ENCODE measurements around the gene RIIAD1.
"Not testable (repeated sequence)": the region's sequence is repeated elsewhere in the genome, so short reads cannot be mapped to it uniquely, and the experiment has no call there.

The RIIAD1 gene

GRCh38 chr1:151739590-151740355 lies 18.5 kb downstream of the RIIAD1 start:
- H3K27me3 ChIP-seq (ENCODE audit: low read depth, low read length): no peaks in the 10 kb centered on the region
- no peaks in the 10 kb centered on the region for H3K4me1 ChIP-seq (ENCODE audit: control insufficient read depth in 1 of 2, insufficient read depth in 2 of 2, low read length in 2 of 2)
- no peak overlapping the region for H3K27ac ChIP-seq (ENCODE audit: low read length)
- H3K4me3 ChIP-seq (ENCODE audit: low read depth in 1 of 2, low read length in 2 of 2): no peak overlapping the region
- no peaks in the 10 kb centered on the region for H3K36me3 ChIP-seq (ENCODE audit: control insufficient read depth in 1 of 2, insufficient read depth in 2 of 2, low read length in 2 of 2)
- no peaks in the 10 kb centered on the region for H3K9me3 ChIP-seq (ENCODE audit: control insufficient read depth in 1 of 2, low read length in 2 of 2)

- Histone ChIP-seq H3K4me3 (ENCODE audit: low read depth in 1 of 2, low read length in 2 of 2) (no peak overlapping the region), H3K9me3 (ENCODE audit: control insufficient read depth in 1 of 2, low read length in 2 of 2) (no peaks in the 10 kb centered on the region), H3K27me3 (ENCODE audit: low read depth, low read length) (no peaks in the 10 kb centered on the region)
Measured at GRCh38 chr1:151741516-151741915, 20.2 kb downstream of the RIIAD1 start.

GRCh38 chr1:151756291-151756690 lies 35.0 kb downstream of the RIIAD1 start:
- Histone ChIP-seq H3K9me3 (ENCODE audit: control insufficient read depth in 1 of 2, low read length in 2 of 2) (no peaks in the 10 kb centered on the region), H3K36me3 (ENCODE audit: control insufficient read depth in 1 of 2, insufficient read depth in 2 of 2, low read length in 2 of 2) (peaks cover 22 to 35% of the 10 kb centered on the region in 2 donors), H3K4me1 (ENCODE audit: control insufficient read depth in 1 of 2, insufficient read depth in 2 of 2, low read length in 2 of 2) (no peaks in the 10 kb centered on the region), H3K27me3 (ENCODE audit: low read depth, low read length) (no peaks in the 10 kb centered on the region), H3K4me3 (ENCODE audit: low read depth in 1 of 2, low read length in 2 of 2) (no peak overlapping the region), H3K27ac (ENCODE audit: low read length) (no peak overlapping the region)

More at GRCh38 chr1:151741516-151741915, 20.2 kb downstream of the RIIAD1 start:
- H3K27ac ChIP-seq (ENCODE audit: low read length): no peak overlapping the region
- H3K4me1 ChIP-seq (ENCODE audit: control insufficient read depth in 1 of 2, insufficient read depth in 2 of 2, low read length in 2 of 2): no peaks in the 10 kb centered on the region
- no peaks in the 10 kb centered on the region for H3K36me3 ChIP-seq (ENCODE audit: control insufficient read depth in 1 of 2, insufficient read depth in 2 of 2, low read length in 2 of 2)

DNA sequence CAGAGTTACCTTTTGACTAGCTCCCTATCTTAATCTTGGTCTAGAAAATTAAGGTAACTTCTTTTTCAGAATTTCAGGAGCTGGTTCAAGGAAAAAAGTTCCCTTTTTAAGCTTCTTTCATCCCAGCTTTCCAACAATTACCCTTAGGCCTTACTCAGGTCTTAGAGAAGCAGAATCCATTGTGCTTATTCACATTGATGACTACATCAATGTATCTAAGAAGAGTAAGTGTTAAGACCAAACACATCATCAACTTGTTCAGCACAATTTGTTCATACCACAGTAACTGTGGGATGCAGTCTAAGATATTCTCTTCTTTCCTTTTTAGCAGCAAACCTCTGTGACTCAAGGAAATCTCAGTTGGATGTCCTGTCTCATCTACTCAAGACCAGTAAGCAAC lies 37.9 kb downstream of the RIIAD1 start:
- H3K9me3 ChIP-seq (ENCODE audit: control insufficient read depth in 1 of 2, low read length in 2 of 2): no peaks in the 10 kb centered on the region
- peaks cover 30 to 41% of the 10 kb centered on the region in 2 donors for H3K36me3 ChIP-seq (ENCODE audit: control insufficient read depth in 1 of 2, insufficient read depth in 2 of 2, low read length in 2 of 2)
- no peak overlapping the region for H3K4me3 ChIP-seq (ENCODE audit: low read depth in 1 of 2, low read length in 2 of 2)
- H3K27ac ChIP-seq (ENCODE audit: low read length): no peak overlapping the region
- peaks cover 4 to 11% of the 10 kb centered on the region in 2 donors for H3K4me1 ChIP-seq (ENCODE audit: control insufficient read depth in 1 of 2, insufficient read depth in 2 of 2, low read length in 2 of 2)
- H3K27me3 ChIP-seq (ENCODE audit: low read depth, low read length): no peaks in the 10 kb centered on the region

DNA sequence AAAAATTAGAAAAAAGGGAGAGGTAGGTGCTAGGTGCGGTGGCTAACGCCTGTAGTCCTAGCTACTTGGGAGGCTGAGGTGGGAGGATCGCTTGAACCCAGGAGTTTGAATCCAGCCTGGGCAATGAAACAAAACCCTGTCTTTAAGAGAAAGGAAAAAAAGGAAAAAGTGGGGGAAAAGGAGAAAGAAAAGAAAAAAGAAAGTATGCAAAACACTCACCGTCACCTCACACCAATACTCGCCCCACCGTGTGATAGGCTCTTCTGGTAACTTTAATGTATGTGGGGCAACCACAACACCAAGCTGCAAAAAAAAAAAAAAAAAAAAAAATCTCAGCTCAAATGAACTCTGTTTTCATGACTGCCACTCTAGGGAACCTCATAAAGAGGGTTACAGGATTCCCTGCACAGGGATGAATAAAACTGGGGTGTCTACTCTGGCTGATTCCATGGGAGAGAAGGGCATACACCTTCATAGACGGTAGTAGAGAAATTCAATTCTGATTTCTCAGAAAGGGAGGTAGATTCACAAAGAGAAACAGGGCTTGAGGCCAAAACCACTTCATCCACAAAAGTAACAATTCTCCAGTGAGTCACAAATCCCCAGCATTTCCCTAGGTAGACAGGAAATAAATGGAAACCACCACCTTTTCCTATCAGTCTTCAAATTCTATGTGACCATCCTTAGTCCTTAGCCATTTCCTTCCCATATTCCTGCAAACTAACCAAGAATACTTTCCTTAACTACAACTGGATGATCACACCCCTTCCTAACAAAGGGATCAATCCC lies 39.5 kb downstream of the RIIAD1 start:
- Histone ChIP-seq H3K4me3 (ENCODE audit: low read depth in 1 of 2, low read length in 2 of 2) (no peak overlapping the region), H3K36me3 (ENCODE audit: control insufficient read depth in 1 of 2, insufficient read depth in 2 of 2, low read length in 2 of 2) (peaks cover 30 to 41% of the 10 kb centered on the region in 2 donors), H3K27ac (ENCODE audit: low read length) (no peak overlapping the region), H3K27me3 (ENCODE audit: low read depth, low read length) (no peaks in the 10 kb centered on the region), H3K9me3 (ENCODE audit: control insufficient read depth in 1 of 2, low read length in 2 of 2) (no peaks in the 10 kb centered on the region), H3K4me1 (ENCODE audit: control insufficient read depth in 1 of 2, insufficient read depth in 2 of 2, low read length in 2 of 2) (peaks cover 6 to 14% of the 10 kb centered on the region in 2 donors)

- Histone ChIP-seq H3K4me3 (ENCODE audit: low read depth in 1 of 2, low read length in 2 of 2) (peak within 1 kb of the TSS; percentile 84 to 88), H3K9me3 (ENCODE audit: control insufficient read depth in 1 of 2, low read length in 2 of 2) (no peaks in the 10 kb centered on the region), H3K4me1 (ENCODE audit: control insufficient read depth in 1 of 2, insufficient read depth in 2 of 2, low read length in 2 of 2) (peaks cover 6 to 14% of the 10 kb centered on the region in 2 donors), H3K27me3 (ENCODE audit: low read depth, low read length) (no peaks in the 10 kb centered on the region), H3K27ac (ENCODE audit: low read length) (peak within 1 kb of the TSS; percentile 96), H3K36me3 (ENCODE audit: control insufficient read depth in 1 of 2, insufficient read depth in 2 of 2, low read length in 2 of 2) (peaks cover 30 to 31% of the 10 kb centered on the region in 2 donors)
Measured at GRCh38 chr1:151762941-151763921, 41.9 kb downstream of the RIIAD1 start, which contains the start of gene MRPL9. Gene MRPL9, minus strand, starts transcription at chr1:151763496. Its CDS starts 17 bp downstream, at chr1:151763479.

- peaks cover 6 to 14% of the 10 kb centered on the region in 2 donors for H3K4me1 ChIP-seq (ENCODE audit: control insufficient read depth in 1 of 2, insufficient read depth in 2 of 2, low read length in 2 of 2)
Measured at GRCh38 chr1:151763990-151764389, 42.7 kb downstream of the RIIAD1 start.

DNA sequence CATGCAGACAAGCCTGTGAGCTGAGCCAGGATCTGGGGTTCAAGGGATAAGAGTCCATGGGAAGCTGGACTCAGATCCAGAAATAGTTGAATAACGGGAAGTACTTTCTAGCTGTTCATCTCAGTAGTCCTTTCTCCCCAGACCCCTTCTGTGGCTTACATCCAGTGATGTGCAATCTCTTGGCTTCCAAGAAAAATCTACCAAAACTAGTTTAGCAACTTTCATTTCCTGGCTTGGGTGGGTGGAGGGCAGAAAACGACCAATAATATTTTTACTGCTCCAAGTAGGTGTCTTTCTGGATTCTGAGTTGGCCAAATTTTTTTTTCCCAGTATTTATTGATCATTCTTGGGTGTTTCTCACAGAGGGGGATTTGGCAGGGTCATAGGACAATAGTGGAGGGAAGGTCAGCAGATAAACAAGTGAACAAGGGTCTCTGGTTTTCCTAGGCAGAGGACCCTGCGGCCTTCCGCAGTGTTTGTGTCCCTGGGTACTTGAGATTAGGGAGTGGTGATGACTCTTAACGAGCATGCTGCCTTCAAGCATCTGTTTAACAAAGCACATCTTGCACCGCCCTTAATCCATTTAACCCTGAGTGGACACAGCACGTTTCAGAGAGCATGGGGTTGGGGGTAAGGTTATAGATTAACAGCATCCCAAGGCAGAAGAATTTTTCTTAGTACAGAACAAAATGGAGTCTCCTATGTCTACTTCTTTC lies 47.2 kb downstream of the RIIAD1 start:
- H3K27ac ChIP-seq (ENCODE audit: low read length); H3K4me1 ChIP-seq (ENCODE audit: control insufficient read depth in 1 of 2, insufficient read depth in 2 of 2, low read length in 2 of 2); H3K9me3 ChIP-seq (ENCODE audit: control insufficient read depth in 1 of 2, low read length in 2 of 2); H3K27me3 ChIP-seq (ENCODE audit: low read depth, low read length); H3K4me3 ChIP-seq (ENCODE audit: low read depth in 1 of 2, low read length in 2 of 2); H3K36me3 ChIP-seq (ENCODE audit: control insufficient read depth in 1 of 2, insufficient read depth in 2 of 2, low read length in 2 of 2): not testable (repeated sequence)

More at GRCh38 chr1:151763990-151764389, 42.7 kb downstream of the RIIAD1 start:
- H3K36me3 ChIP-seq (ENCODE audit: control insufficient read depth in 1 of 2, insufficient read depth in 2 of 2, low read length in 2 of 2): peaks cover 26 to 27% of the 10 kb centered on the region in 2 donors
- no peaks in the 10 kb centered on the region for H3K27me3 ChIP-seq (ENCODE audit: low read depth, low read length)
- H3K4me3 ChIP-seq (ENCODE audit: low read depth in 1 of 2, low read length in 2 of 2): peak overlapping the region; percentile 84 to 88
- H3K27ac ChIP-seq (ENCODE audit: low read length): peak overlapping the region; percentile 96
- no peaks in the 10 kb centered on the region for H3K9me3 ChIP-seq (ENCODE audit: control insufficient read depth in 1 of 2, low read length in 2 of 2)

- H3K27ac ChIP-seq (ENCODE audit: low read length); H3K4me1 ChIP-seq (ENCODE audit: control insufficient read depth in 1 of 2, insufficient read depth in 2 of 2, low read length in 2 of 2); H3K9me3 ChIP-seq (ENCODE audit: control insufficient read depth in 1 of 2, low read length in 2 of 2); H3K27me3 ChIP-seq (ENCODE audit: low read depth, low read length); H3K4me3 ChIP-seq (ENCODE audit: low read depth in 1 of 2, low read length in 2 of 2): not testable (repeated sequence)
- peaks cover 6 to 12% of the 10 kb centered on the region in 2 donors for H3K36me3 ChIP-seq (ENCODE audit: control insufficient read depth in 1 of 2, insufficient read depth in 2 of 2, low read length in 2 of 2)
Measured at GRCh38 chr1:151769270-151769669, 47.9 kb downstream of the RIIAD1 start.

- Histone ChIP-seq H3K4me3 (ENCODE audit: low read depth in 1 of 2, low read length in 2 of 2) (no peak overlapping the region), H3K27ac (ENCODE audit: low read length) (no peak overlapping the region), H3K9me3 (ENCODE audit: control insufficient read depth in 1 of 2, low read length in 2 of 2) (no peaks in the 10 kb centered on the region), H3K4me1 (ENCODE audit: control insufficient read depth in 1 of 2, insufficient read depth in 2 of 2, low read length in 2 of 2) (no peaks in the 10 kb centered on the region), H3K27me3 (ENCODE audit: low read depth, low read length) (no peaks in the 10 kb centered on the region), H3K36me3 (ENCODE audit: control insufficient read depth in 1 of 2, insufficient read depth in 2 of 2, low read length in 2 of 2) (peaks cover 21 to 45% of the 10 kb centered on the region in 2 donors)
Measured at GRCh38 chr1:151773702-151774101, 52.4 kb downstream of the RIIAD1 start.
